ENCODE data around the gene CHD9.
"Not testable (repeated sequence)": the region's sequence is repeated elsewhere in the genome, so short reads cannot be mapped to it uniquely, and the experiment has no call there.

Gene CHD9

GRCh38 chr16:53153130-53153529 lies 98.3 kb downstream of the CHD9 start:
- Histone ChIP-seq H3K4me3 (ENCODE audit: low read depth in 1 of 2, low read length in 2 of 2) (no peak overlapping the region), H3K9ac (ENCODE audit: low read length) (no peak overlapping the region), H3K9me3 (ENCODE audit: low read length) (no peaks in the 10 kb centered on the region), H3K27ac (ENCODE audit: low read depth, low read length) (no peak overlapping the region), H3K27me3 (ENCODE audit: control insufficient read depth in 1 of 2, insufficient read depth in 2 of 2, low read length in 2 of 2) (no peaks in the 10 kb centered on the region), H3K4me1 (ENCODE audit: insufficient read depth, low read length) (peaks cover 11% of the 10 kb centered on the region), H3K36me3 (ENCODE audit: insufficient read depth, low read length) (peaks cover 15% of the 10 kb centered on the region)

DNA sequence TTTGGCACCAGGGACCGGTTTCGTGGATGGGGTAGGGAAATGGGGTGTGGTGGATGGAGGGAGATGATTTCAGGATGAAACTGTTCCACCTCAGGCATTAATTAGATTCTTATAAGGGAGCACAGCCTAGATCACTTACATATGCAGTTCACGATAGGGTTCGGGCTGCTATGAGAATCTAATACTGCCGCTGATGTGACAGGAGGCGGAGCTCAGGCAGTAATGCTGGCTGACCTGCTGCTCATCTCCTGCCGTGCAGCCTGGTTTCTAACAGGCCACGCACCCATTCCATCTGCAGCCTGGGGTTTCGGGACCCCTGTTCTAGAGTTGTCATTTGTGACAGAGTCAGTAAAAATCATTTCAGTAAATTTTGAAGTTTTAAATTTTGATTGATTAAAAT lies 99.7 kb downstream of the CHD9 start:
- Histone ChIP-seq H3K36me3 (ENCODE audit: insufficient read depth, low read length) (peaks cover 15% of the 10 kb centered on the region), H3K27ac (ENCODE audit: low read depth, low read length) (no peak overlapping the region), H3K4me1 (ENCODE audit: insufficient read depth, low read length) (peaks cover 11% of the 10 kb centered on the region)

DNA sequence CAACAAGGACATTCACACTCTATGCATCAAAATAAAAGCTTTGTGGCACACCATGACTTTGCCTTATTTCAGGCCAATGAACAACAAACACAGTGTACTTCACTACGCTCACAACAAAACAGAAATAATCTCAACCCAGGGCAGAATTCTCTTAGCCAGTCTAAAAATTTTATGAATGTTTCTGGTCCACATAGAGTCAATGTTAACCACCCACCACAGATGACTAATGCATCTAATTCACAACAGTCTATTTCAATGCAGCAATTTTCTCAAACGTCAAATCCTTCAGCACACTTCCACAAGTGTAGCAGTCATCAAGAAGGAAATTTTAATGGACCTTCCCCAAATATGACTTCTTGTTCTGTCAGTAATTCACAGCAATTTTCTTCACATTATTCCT lies 101.7 kb downstream of the CHD9 start:
- Histone ChIP-seq H3K36me3 (ENCODE audit: insufficient read depth, low read length) (peaks cover 15% of the 10 kb centered on the region), H3K27me3 (ENCODE audit: control insufficient read depth in 1 of 2, insufficient read depth in 2 of 2, low read length in 2 of 2) (no peaks in the 10 kb centered on the region), H3K4me1 (ENCODE audit: insufficient read depth, low read length) (peaks cover 11% of the 10 kb centered on the region), H3K9me3 (ENCODE audit: low read length) (no peaks in the 10 kb centered on the region), H3K9ac (ENCODE audit: low read length) (no peak overlapping the region), H3K4me3 (ENCODE audit: low read depth in 1 of 2, low read length in 2 of 2) (no peak overlapping the region), H3K27ac (ENCODE audit: low read depth, low read length) (no peak overlapping the region)

More for the DNA sequence above, 99.7 kb downstream of the CHD9 start:
- Histone ChIP-seq H3K9me3 (ENCODE audit: low read length) (no peaks in the 10 kb centered on the region), H3K27me3 (ENCODE audit: control insufficient read depth in 1 of 2, insufficient read depth in 2 of 2, low read length in 2 of 2) (no peaks in the 10 kb centered on the region), H3K4me3 (ENCODE audit: low read depth in 1 of 2, low read length in 2 of 2) (no peak overlapping the region), H3K9ac (ENCODE audit: low read length) (no peak overlapping the region)

DNA sequence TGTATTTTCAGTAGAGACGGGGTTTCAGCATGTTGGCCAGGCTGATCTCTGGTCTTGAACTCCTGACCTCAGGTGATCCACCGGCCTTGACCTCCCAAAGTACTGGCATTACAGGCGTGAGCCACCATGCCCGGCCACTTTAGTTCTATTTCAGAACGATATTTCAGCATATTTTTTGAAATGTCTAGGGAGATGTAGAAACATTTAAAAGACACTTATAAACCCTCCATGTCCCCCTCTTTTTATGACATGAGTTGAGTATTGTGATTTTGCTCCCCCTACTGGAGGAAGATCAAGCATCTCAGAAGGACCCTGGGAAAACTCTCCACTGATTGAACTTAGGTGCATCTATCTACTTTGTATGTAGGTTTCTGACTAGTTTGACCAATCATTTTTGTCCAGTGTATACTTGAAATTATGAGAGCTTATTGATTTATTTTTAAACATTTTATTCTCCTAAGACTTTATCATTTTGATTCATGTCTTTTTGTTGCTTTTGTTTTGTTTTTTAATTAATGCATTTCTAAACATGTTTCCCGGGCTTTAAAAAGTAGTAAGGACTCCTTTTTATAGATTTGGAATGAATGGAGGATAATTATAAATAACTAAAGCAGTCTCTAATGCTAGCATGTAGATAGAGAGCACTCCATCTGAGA lies 105.1 kb downstream of the CHD9 start:
- H3K9ac ChIP-seq (ENCODE audit: low read length): no peak overlapping the region
- peaks cover 15% of the 10 kb centered on the region for H3K36me3 ChIP-seq (ENCODE audit: insufficient read depth, low read length)
- H3K9me3 ChIP-seq (ENCODE audit: low read length): no peaks in the 10 kb centered on the region
- no peaks in the 10 kb centered on the region for H3K4me1 ChIP-seq (ENCODE audit: insufficient read depth, low read length)
- H3K4me3 ChIP-seq (ENCODE audit: low read depth in 1 of 2, low read length in 2 of 2): no peak overlapping the region
- H3K27ac ChIP-seq (ENCODE audit: low read depth, low read length): no peak overlapping the region
- no peaks in the 10 kb centered on the region for H3K27me3 ChIP-seq (ENCODE audit: control insufficient read depth in 1 of 2, insufficient read depth in 2 of 2, low read length in 2 of 2)

DNA sequence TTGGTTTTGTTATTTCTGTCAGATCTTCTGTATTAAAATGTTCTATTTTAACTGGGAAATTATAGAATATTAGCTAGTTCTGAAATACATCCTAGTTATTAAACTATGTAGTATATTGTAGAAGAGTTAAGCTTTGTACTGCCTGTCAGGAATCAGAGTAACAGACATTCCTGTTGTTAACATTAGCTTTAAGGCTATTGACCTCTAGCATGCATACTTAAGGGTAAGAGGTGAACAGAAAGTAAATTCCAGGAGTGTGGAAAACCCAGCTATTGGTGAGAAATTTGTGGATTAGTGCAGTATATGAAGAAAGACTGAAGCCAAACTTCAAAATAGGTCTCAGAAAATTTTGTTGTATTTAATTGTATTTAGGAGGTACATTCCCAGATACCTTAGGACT lies 111.3 kb downstream of the CHD9 start:
- Histone ChIP-seq H3K9ac (ENCODE audit: low read length) (no peak overlapping the region), H3K27me3 (ENCODE audit: control insufficient read depth in 1 of 2, insufficient read depth in 2 of 2, low read length in 2 of 2) (no peaks in the 10 kb centered on the region), H3K36me3 (ENCODE audit: insufficient read depth, low read length) (no peaks in the 10 kb centered on the region), H3K27ac (ENCODE audit: low read depth, low read length) (no peak overlapping the region), H3K4me1 (ENCODE audit: insufficient read depth, low read length) (peaks cover 11% of the 10 kb centered on the region), H3K9me3 (ENCODE audit: low read length) (no peaks in the 10 kb centered on the region), H3K4me3 (ENCODE audit: low read depth in 1 of 2, low read length in 2 of 2) (no peak overlapping the region)

DNA sequence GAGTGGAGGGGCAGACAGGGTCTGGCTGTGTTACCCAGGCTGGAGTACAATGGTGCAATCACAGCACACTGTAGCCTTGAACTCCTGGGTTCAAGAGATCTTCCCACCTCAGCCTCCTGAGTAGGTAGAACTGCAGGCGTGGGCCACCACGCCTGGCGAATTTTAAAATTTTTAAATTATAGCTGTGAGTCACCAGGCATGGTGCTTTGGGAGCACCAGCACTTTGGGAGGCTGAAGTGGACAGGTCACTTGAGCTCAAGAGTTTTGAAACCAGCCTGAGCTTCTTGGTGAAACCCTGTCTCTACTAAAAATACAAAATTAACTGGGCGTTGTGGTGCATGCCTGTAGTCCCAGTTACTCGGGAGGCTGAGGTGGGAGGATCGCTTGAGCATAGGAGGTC lies 114.0 kb downstream of the CHD9 start:
- Histone ChIP-seq H3K4me3 (ENCODE audit: low read depth in 1 of 2, low read length in 2 of 2) (no peak overlapping the region), H3K27me3 (ENCODE audit: control insufficient read depth in 1 of 2, insufficient read depth in 2 of 2, low read length in 2 of 2) (no peaks in the 10 kb centered on the region), H3K9me3 (ENCODE audit: low read length) (no peaks in the 10 kb centered on the region), H3K4me1 (ENCODE audit: insufficient read depth, low read length) (peaks cover 11% of the 10 kb centered on the region), H3K36me3 (ENCODE audit: insufficient read depth, low read length) (no peaks in the 10 kb centered on the region), H3K9ac (ENCODE audit: low read length) (no peak overlapping the region), H3K27ac (ENCODE audit: low read depth, low read length) (no peak overlapping the region)

DNA sequence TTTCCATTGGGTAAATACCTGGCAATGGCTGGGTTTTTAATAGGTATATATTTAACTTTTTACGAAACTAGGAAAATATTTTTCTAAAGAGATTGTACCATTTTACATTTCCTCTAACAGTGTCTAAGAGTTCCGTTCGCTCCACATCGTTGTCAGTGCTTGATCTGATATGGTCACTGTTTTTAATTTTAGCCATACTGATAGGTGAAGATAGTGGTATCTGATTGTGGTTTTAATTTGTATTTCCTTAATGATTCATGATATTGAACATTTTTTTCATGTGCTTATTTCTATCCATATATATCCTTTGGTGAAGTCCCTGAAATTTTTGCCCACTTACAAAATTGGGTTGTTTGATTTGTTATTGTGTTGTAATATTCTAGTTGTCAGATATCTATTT lies 117.7 kb downstream of the CHD9 start:
- Histone ChIP-seq H3K9me3 (ENCODE audit: low read length) (no peaks in the 10 kb centered on the region), H3K36me3 (ENCODE audit: insufficient read depth, low read length) (peaks cover 3% of the 10 kb centered on the region), H3K4me3 (ENCODE audit: low read depth in 1 of 2, low read length in 2 of 2) (no peak overlapping the region), H3K27me3 (ENCODE audit: control insufficient read depth in 1 of 2, insufficient read depth in 2 of 2, low read length in 2 of 2) (no peaks in the 10 kb centered on the region), H3K4me1 (ENCODE audit: insufficient read depth, low read length) (peaks cover 6% of the 10 kb centered on the region), H3K27ac (ENCODE audit: low read depth, low read length) (no peak overlapping the region), H3K9ac (ENCODE audit: low read length) (no peak overlapping the region)

GRCh38 chr16:53175118-53175517 lies 120.3 kb downstream of the CHD9 start:
- Histone ChIP-seq H3K27ac (ENCODE audit: low read depth, low read length) (no peak overlapping the region), H3K36me3 (ENCODE audit: insufficient read depth, low read length) (peaks cover 3% of the 10 kb centered on the region), H3K4me1 (ENCODE audit: insufficient read depth, low read length) (peaks cover 6% of the 10 kb centered on the region), H3K9ac (ENCODE audit: low read length) (no peak overlapping the region), H3K27me3 (ENCODE audit: control insufficient read depth in 1 of 2, insufficient read depth in 2 of 2, low read length in 2 of 2) (no peaks in the 10 kb centered on the region), H3K4me3 (ENCODE audit: low read depth in 1 of 2, low read length in 2 of 2) (no peak overlapping the region), H3K9me3 (ENCODE audit: low read length) (no peaks in the 10 kb centered on the region)

DNA sequence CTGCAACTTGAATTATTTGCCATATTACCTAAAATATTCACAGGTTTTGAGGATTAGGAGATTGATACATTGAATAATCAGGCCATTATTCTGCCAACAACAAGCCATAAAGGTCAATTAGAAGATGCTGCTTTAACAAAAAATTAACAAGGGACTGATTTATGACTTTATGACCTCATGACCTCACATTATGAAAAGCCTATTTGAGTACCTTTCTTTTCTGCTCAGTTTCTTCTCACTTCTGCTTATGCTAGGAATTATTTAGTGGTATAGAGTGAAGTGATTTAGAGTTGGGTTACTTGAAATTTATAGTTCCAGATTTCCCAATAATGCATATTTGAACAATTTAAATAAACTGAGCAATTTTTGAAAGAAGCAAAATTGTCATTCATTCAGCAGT lies 121.6 kb downstream of the CHD9 start:
- Histone ChIP-seq H3K27me3 (ENCODE audit: control insufficient read depth in 1 of 2, insufficient read depth in 2 of 2, low read length in 2 of 2) (no peaks in the 10 kb centered on the region), H3K4me1 (ENCODE audit: insufficient read depth, low read length) (peaks cover 6% of the 10 kb centered on the region), H3K36me3 (ENCODE audit: insufficient read depth, low read length) (peaks cover 3% of the 10 kb centered on the region), H3K4me3 (ENCODE audit: low read depth in 1 of 2, low read length in 2 of 2) (no peak overlapping the region), H3K9ac (ENCODE audit: low read length) (no peak overlapping the region), H3K9me3 (ENCODE audit: low read length) (no peaks in the 10 kb centered on the region), H3K27ac (ENCODE audit: low read depth, low read length) (no peak overlapping the region)

DNA sequence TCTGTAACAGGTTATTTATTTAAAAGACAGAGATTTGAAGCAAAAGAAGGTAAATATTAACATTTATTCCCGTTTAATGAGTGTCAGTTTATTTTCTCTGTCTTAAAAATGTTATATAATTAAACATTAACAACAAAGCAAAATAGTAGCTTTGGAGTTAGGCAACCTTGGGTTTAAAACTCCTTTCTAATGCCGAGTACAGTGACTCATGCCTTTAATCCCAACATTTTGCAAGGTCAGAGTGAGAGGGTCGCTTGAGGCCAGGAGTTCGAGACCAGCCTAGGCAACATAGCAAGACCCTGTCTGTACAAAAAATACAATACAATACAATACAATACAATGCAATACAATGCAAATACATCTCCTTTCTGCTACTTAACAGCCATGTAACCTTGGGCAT lies 128.7 kb downstream of the CHD9 start:
- Histone ChIP-seq H3K4me1 (ENCODE audit: insufficient read depth, low read length) (peaks cover 6% of the 10 kb centered on the region), H3K9ac (ENCODE audit: low read length) (no peak overlapping the region), H3K27me3 (ENCODE audit: control insufficient read depth in 1 of 2, insufficient read depth in 2 of 2, low read length in 2 of 2) (no peaks in the 10 kb centered on the region), H3K36me3 (ENCODE audit: insufficient read depth, low read length) (no peaks in the 10 kb centered on the region), H3K9me3 (ENCODE audit: low read length) (no peaks in the 10 kb centered on the region), H3K4me3 (ENCODE audit: low read depth in 1 of 2, low read length in 2 of 2) (no peak overlapping the region), H3K27ac (ENCODE audit: low read depth, low read length) (no peak overlapping the region)

DNA sequence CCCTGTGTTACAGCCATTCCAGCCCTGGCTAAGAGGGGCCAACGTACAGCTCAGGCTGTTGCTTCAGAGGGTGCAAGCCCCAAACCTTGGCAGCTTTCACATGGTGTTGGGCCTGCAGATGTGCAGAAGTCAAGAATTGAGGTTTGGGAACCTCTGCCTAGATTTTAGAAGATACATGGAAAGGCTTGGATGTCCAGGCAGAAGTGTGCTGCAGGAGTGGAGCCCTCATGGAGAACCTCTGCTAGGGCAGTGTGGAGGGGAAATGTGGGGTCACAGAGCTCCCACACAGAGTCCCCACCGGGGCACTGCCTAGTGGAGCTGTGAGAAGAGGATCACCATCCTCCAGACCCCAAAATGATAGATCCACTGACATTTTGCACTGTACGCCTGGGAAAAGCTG lies 130.9 kb downstream of the CHD9 start:
- H3K9me3 ChIP-seq (ENCODE audit: low read length); H3K4me1 ChIP-seq (ENCODE audit: insufficient read depth, low read length); H3K27ac ChIP-seq (ENCODE audit: low read depth, low read length); H3K9ac ChIP-seq (ENCODE audit: low read length); H3K27me3 ChIP-seq (ENCODE audit: control insufficient read depth in 1 of 2, insufficient read depth in 2 of 2, low read length in 2 of 2); H3K4me3 ChIP-seq (ENCODE audit: low read depth in 1 of 2, low read length in 2 of 2); H3K36me3 ChIP-seq (ENCODE audit: insufficient read depth, low read length): not testable (repeated sequence)

- H3K9ac ChIP-seq (ENCODE audit: low read length): no peak overlapping the region
- no peak overlapping the region for H3K27ac ChIP-seq (ENCODE audit: low read depth, low read length)
Measured at GRCh38 chr16:53187775-53188174, 133.0 kb downstream of the CHD9 start.

More at GRCh38 chr16:53187775-53188174, 133.0 kb downstream of the CHD9 start:
- Histone ChIP-seq H3K36me3 (ENCODE audit: insufficient read depth, low read length) (no peaks in the 10 kb centered on the region), H3K27me3 (ENCODE audit: control insufficient read depth in 1 of 2, insufficient read depth in 2 of 2, low read length in 2 of 2) (no peaks in the 10 kb centered on the region), H3K4me1 (ENCODE audit: insufficient read depth, low read length) (peaks cover 6% of the 10 kb centered on the region), H3K4me3 (ENCODE audit: low read depth in 1 of 2, low read length in 2 of 2) (no peak overlapping the region), H3K9me3 (ENCODE audit: low read length) (no peaks in the 10 kb centered on the region)

All from muscle layer of colon (tissue), 2 donors.